ENCODE results near the gene SURF1. TPM values are rescaled to one million over a fixed set of nuclear protein-coding genes. Genes with fewer than 3 reads are reported as not detected.

The SURF1 gene
- total RNA-seq, 1 experiment from 2014 or later, result 71.7 TPM

- POLR2A ChIA-PET, result interaction anchor here (1.7 kb wide), 1 partner anchor 20 kb away, joined by 7 read pairs; the partner anchor contains the start of genes SURF1 and SURF2
Measured at GRCh38 chr9:133375116-133375723, 18.9 kb upstream of the SURF1 start.

More at GRCh38 chr9:133375116-133375723, 18.9 kb upstream of the SURF1 start:
- peak overlapping the region; percentile 76 for H3K4me2 ChIP-seq (ENCODE audit: low read length)
- ATAC-seq (peak; percentile 20), DNase-seq (ENCODE audit: low read depth, low spot score) (no peak)
- H3K9me3 ChIP-seq (ENCODE audit: control insufficient read depth in 1 of 2, insufficient read depth in 1 of 2, low read depth in 1 of 2, low read length in 2 of 2), result no peaks in the 10 kb centered on the region
- no peaks in the 10 kb centered on the region for H3K27me3 ChIP-seq (ENCODE audit: insufficient read depth, low read length)
- peaks cover 21 to 29% of the 10 kb centered on the region in 2 experiments for H3K4me1 ChIP-seq (ENCODE audit: control insufficient read depth in 1 of 2, insufficient read depth in 2 of 2, low read length in 2 of 2)
- intact Hi-C loops (cut with micrococcal nuclease), result no loop called here
- ChIA-PET RAD21 (ENCODE audit: low non-redundant PET in 1 of 2, low total read pairs in 2 of 2, uncharacterized antibody in 2 of 2, unreplicated experiment in 2 of 2) (no interaction called here), CTCF (no interaction called here)
- H4K20me1 ChIP-seq (ENCODE audit: insufficient read depth), result 0 out of 2 replicates have a peak, but pooled peaks cover 9% of the 10 kb centered on the region
- peak overlapping the region; percentile 91 for H3K27ac ChIP-seq (ENCODE audit: low read depth, low read length)
- H3K9me2 ChIP-seq (ENCODE audit: insufficient read depth), result no peaks in the 10 kb centered on the region
- H3K4me3 ChIP-seq (replicated peaks in 1 of 2; ENCODE audit: low read depth in 1 of 2, low read length in 2 of 2), result peak overlapping the region; percentile 59 to 95
- no peak overlapping the region for H2AFZ ChIP-seq (ENCODE audit: low read depth, low read length, poor library complexity, severe bottlenecking)
- H3K36me3 ChIP-seq (ENCODE audit: control insufficient read depth in 1 of 2, insufficient read depth in 2 of 2, low read length in 2 of 2), result peaks cover 9 to 21% of the 10 kb centered on the region in 2 experiments; a peak in 3 of 4 replicates
- peaks cover 57% of the 10 kb centered on the region for H3K79me2 ChIP-seq (ENCODE audit: insufficient read depth, low read length)
- TF ChIP-seq EGR1 (IDR thresholded peaks at IDR 0.05; ENCODE audit: low read depth) (no peak), POLR2A (IDR thresholded peaks at IDR 0.05; ENCODE audit: borderline replicate concordance, extremely low read depth, insufficient read depth, insufficient read length) (no peak), JUND (IDR thresholded peaks at IDR 0.05) (no peak), ZNF274 (IDR thresholded peaks at IDR 0.05; ENCODE audit: low read depth, low read length) (no peak), ELF1 (IDR thresholded peaks at IDR 0.05; ENCODE audit: borderline replicate concordance, low read depth) (no peak), EZH2phosphoT487 (IDR thresholded peaks at IDR 0.05; ENCODE audit: borderline replicate concordance) (no peak), RAD21 (IDR thresholded peaks at IDR 0.05; ENCODE audit: low read depth) (no peak), YY1 (IDR thresholded peaks at IDR 0.05; ENCODE audit: extremely low read depth, insufficient replicate concordance, low read depth, low read length) (no peak), CEBPB (IDR thresholded peaks at IDR 0.05; ENCODE audit: low read depth) (no peak), REST (IDR thresholded peaks at IDR 0.05; ENCODE audit: low read depth) (no peak), CTCF (IDR thresholded peaks at IDR 0.05 in 2 of 3, conservative IDR thresholded peaks at IDR 0.05 in 1 of 3; ENCODE audit: borderline replicate concordance in 1 of 3, insufficient read depth in 1 of 3, low read depth in 2 of 3, low read length in 2 of 3) (no peak), EZH2 (IDR thresholded peaks at IDR 0.05) (no peak), SIN3A (IDR thresholded peaks at IDR 0.05; ENCODE audit: low read depth) (no peak), SP1 (IDR thresholded peaks at IDR 0.05; ENCODE audit: low read depth) (no peak), CBX3 (IDR thresholded peaks at IDR 0.05; ENCODE audit: low read depth) (no peak), TCF7L2 (IDR thresholded peaks at IDR 0.05; ENCODE audit: borderline replicate concordance, extremely low read depth, insufficient read depth, insufficient read length) (no peak)
- peak overlapping the region; percentile 94 for H3K9ac ChIP-seq (ENCODE audit: low read length)
- no TSS peak for BruUV-seq (replicated peaks)

All from HCT116 (cell line).